ENCODE data around the gene PFN2. TPM values are rescaled to one million over a fixed set of nuclear protein-coding genes. Genes with fewer than 3 reads are reported as not detected.
"Not testable (repeated sequence)": the region's sequence is repeated elsewhere in the genome, so short reads cannot be mapped to it uniquely, and the experiment has no call there.

PFN2 gene
- total RNA-seq, 1 donor from 2014 or later, result 40.8 TPM

DNA sequence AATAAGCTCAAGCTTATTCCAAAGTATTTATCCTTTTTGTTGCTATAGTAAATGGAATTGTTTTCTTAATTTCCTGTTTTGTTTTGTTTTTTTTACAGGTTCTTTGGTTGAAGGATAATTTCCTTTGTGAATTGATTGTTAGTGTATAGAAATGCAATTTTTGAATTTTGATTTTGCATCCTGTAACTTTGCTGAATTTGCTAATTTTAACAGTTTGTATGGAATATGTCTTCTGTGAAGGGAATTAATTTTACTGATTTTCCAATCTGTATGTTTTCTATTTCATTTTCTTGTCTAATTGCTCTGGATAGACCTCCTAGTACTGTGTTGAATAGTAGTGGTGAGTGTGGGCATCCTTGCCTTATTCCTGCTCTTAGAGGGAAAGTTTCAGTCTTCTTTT, 28.3 kb downstream of the PFN2 start:
- Histone ChIP-seq H3K27me3 (ENCODE audit: low read depth) (no peaks in the 10 kb centered on the region), H3K4me1 (peaks cover 30% of the 10 kb centered on the region), H3K27ac (replicated peaks) (no peak overlapping the region), H3K4me3 (no peak overlapping the region), H3K9me3 (replicated peaks) (peaks cover 25% of the 10 kb centered on the region), H3K36me3 (peaks cover 6% of the 10 kb centered on the region)
- TF ChIP-seq, protein P1, sequence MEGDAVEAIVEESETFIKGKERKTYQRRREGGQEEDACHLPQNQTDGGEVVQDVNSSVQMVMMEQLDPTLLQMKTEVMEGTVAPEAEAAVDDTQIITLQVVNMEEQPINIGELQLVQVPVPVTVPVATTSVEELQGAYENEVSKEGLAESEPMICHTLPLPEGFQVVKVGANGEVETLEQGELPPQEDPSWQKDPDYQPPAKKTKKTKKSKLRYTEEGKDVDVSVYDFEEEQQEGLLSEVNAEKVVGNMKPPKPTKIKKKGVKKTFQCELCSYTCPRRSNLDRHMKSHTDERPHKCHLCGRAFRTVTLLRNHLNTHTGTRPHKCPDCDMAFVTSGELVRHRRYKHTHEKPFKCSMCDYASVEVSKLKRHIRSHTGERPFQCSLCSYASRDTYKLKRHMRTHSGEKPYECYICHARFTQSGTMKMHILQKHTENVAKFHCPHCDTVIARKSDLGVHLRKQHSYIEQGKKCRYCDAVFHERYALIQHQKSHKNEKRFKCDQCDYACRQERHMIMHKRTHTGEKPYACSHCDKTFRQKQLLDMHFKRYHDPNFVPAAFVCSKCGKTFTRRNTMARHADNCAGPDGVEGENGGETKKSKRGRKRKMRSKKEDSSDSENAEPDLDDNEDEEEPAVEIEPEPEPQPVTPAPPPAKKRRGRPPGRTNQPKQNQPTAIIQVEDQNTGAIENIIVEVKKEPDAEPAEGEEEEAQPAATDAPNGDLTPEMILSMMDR (IDR thresholded peaks at IDR 0.05; ENCODE audit: borderline replicate concordance), result no peak
- intact Hi-C loops (cut with micrococcal nuclease), result no loop called here
- no peak for DNase-seq

DNA sequence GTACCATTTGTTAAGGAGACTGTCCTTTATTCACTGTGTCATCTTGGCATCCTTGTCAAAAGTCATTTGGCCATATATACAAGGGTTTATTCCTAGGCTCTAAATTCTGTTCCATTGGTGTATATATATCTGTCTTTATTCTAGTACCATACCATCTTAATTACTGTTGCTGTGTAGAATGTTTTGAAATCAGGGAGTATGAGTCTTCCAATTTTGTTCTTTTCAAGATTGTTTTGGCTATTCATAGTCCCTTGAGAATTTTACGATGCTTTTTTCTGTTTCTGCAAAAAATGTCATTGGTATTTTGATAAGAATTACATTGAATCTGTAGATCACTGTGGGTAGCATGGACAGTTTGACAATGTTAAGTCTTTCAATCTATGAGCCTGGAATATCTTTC, 28.7 kb downstream of the PFN2 start:
- intact Hi-C loops (cut with micrococcal nuclease), result no loop called here
- Histone ChIP-seq H3K27me3 (ENCODE audit: low read depth) (no peaks in the 10 kb centered on the region), H3K4me1 (peaks cover 34% of the 10 kb centered on the region), H3K4me3 (no peak overlapping the region), H3K9me3 (replicated peaks) (peaks cover 25% of the 10 kb centered on the region), H3K36me3 (peaks cover 6% of the 10 kb centered on the region), H3K27ac (replicated peaks) (no peak overlapping the region)
- no peak for DNase-seq
- TF ChIP-seq, protein P1 (IDR thresholded peaks at IDR 0.05; ENCODE audit: borderline replicate concordance), result no peak

DNA sequence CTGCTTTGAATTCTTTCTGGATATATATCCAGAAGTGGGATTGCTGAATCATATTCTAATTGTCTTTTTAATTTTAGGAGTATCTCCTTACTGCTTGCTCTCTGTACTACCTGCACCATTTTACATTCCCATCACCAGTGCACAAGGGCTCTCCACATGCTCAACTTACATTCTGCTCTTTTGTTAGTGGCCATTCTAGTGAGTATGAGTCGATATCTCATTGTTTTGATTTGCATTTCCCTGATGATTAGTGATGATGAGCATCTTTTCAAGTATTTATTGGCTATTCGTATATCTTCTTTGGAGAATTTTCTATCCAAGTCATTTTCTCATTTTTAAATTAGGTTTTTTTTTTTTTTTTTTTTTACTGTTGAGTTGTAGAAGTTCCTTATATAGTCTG, 29.5 kb downstream of the PFN2 start:
- Histone ChIP-seq H3K4me3 (no peak overlapping the region), H3K4me1 (peaks cover 29% of the 10 kb centered on the region), H3K9me3 (replicated peaks) (peaks cover 25% of the 10 kb centered on the region), H3K27ac (replicated peaks) (no peak overlapping the region), H3K36me3 (peaks cover 6% of the 10 kb centered on the region), H3K27me3 (ENCODE audit: low read depth) (no peaks in the 10 kb centered on the region)
- intact Hi-C loops (cut with micrococcal nuclease), result no loop called here
- no peak for DNase-seq
- TF ChIP-seq, protein P1 (IDR thresholded peaks at IDR 0.05; ENCODE audit: borderline replicate concordance), result no peak

DNA sequence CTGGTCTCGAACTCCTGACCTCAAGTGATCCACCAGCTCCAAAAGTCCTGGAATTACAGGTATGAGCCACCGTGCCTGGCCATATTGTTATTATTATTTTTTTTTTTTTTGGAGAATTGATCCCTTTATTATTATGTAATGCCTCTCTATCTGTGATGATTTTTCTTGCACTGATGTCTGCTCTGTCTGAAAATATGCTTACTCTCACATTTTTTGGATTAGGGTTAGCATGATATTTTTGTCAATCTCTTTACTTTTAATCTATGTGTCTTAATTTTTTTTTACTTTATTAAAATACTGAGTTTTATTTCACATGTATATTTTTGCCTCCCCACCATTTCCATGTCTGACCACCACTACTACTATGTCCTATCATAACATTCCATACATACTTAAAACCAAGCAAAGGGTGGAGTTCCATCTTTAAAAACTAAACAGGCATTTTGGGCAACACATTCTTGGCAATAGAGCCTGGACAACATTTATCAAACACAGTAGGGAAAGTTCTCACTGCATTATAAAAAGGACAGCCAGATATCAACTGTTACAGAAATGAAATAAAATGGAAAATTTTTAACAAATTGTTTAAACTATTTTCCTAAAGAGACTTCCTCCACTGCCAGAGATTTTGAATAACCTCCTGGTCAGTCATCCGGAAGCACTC, 32.2 kb downstream of the PFN2 start:
- DNase-seq; H3K4me3 ChIP-seq; H3K36me3 ChIP-seq; intact Hi-C loops (cut with micrococcal nuclease); H3K27ac ChIP-seq (replicated peaks); H3K27me3 ChIP-seq (ENCODE audit: low read depth): not testable (repeated sequence)
- Histone ChIP-seq H3K4me1 (peaks cover 36% of the 10 kb centered on the region), H3K9me3 (replicated peaks) (peaks cover 13% of the 10 kb centered on the region)

DNA sequence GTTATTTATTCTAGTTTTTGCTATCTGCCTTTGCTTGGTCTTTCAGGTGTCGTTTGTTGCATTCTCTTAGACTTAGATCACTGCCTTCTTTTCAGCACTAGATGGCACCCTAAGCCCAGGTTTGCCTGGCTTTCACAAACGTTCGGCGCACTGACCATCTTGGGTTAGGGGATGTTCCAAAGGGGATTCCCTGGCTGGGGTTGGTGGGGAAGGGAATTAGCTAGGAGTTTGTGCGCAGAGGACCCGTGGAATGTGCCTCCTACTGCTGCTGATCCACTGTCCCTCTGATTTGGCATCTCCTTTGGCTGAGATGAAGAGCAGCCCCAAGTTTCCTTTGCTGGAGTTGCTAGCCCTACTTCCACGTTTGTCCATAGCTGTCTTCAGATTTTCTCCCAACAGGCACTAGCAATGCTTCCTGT, 33.9 kb downstream of the PFN2 start:
- H3K4me1 ChIP-seq, result peaks cover 36% of the 10 kb centered on the region
- H3K27ac ChIP-seq (replicated peaks), result no peak overlapping the region
- H3K4me3 ChIP-seq, result peak overlapping the region; percentile 22
- H3K36me3 ChIP-seq, result peaks cover 6% of the 10 kb centered on the region
- intact Hi-C loops (cut with micrococcal nuclease), result no loop called here
- H3K9me3 ChIP-seq (replicated peaks), result peaks cover 8% of the 10 kb centered on the region
- TF ChIP-seq, protein P1 (IDR thresholded peaks at IDR 0.05; ENCODE audit: borderline replicate concordance), result peak; percentile 84
- DNase-seq, result no peak
- H3K27me3 ChIP-seq (ENCODE audit: low read depth), result no peaks in the 10 kb centered on the region

DNA sequence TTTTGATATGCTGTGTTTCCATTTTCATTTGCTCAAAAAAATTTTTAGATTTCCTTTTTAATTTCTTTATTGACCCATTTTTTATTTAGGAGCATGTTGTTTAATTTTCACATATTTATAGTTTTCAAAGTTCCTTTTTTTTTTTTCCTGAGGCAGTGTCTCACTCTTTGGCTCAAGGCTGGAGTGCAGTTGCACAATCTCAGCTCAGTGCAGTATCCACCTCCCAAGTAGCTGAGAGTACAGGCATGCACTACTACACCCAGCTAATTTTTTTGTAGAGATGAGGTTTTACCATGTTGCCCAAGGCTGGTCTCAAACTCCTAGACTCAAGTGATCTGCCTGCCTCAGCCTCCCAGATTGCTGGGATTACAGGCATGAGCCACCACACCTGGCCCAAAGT, 36.2 kb downstream of the PFN2 start:
- no peaks in the 10 kb centered on the region for H3K27me3 ChIP-seq (ENCODE audit: low read depth)
- TF ChIP-seq, protein P1 (IDR thresholded peaks at IDR 0.05; ENCODE audit: borderline replicate concordance), result no peak
- H3K9me3 ChIP-seq (replicated peaks), result peaks cover 8% of the 10 kb centered on the region
- H3K4me3 ChIP-seq, result no peak overlapping the region
- peaks cover 6% of the 10 kb centered on the region for H3K36me3 ChIP-seq
- peak; percentile 33 for DNase-seq
- intact Hi-C loops (cut with micrococcal nuclease), result no loop called here
- H3K27ac ChIP-seq (replicated peaks), result no peak overlapping the region
- H3K4me1 ChIP-seq, result peaks cover 29% of the 10 kb centered on the region

Data from left ventricle myocardium inferior (tissue), 1 donor.